ENCODE results near the gene THBD.

- TF ChIP-seq CTCF (IDR thresholded peaks at IDR 0.05) (no peak), POLR2AphosphoS5 (IDR thresholded peaks at IDR 0.05; ENCODE audit: low read depth, low read length) (no peak), SIN3A (IDR thresholded peaks at IDR 0.05; ENCODE audit: borderline replicate concordance, insufficient read depth, low read depth, low read length) (no peak), REST (IDR thresholded peaks at IDR 0.05; ENCODE audit: insufficient read depth in 1 of 2, low read depth in 2 of 2, low read length in 1 of 2) (no peak)
Measured at GRCh38 chr20:23032750-23033078, 16.8 kb downstream of the THBD start.
